OCI-LY1 (cell line): ENCODE results near the gene SLC37A4.

Experiments
- H2AFZ ChIP-seq: fragments of 200-600 bp; sonication (generic), shearing (Covaris generic); 2 replicates; pipeline ENCODE4 v1.6.0; 2014; ENCODE audit warnings: antibody characterized with exemption, mild to moderate bottlenecking, low read length
- H3F3A ChIP-seq: fragments of 200-600 bp; sonication (generic), shearing (Covaris generic); 2 replicates; pipeline ENCODE4 v1.6.0; 2014; ENCODE audit warnings: mild to moderate bottlenecking, antibody characterized with exemption, low read length, moderate library complexity; ENCODE audit not compliant: insufficient read depth
- H3K27ac ChIP-seq: fragments of 200-600 bp; sonication (generic); 2 replicates; pipeline ENCODE4 v1.5.1; 2014; ENCODE audit warnings: low read length, mixed run types, mild to moderate bottlenecking, low read depth; ENCODE audit not compliant: poor library complexity, severe bottlenecking
- H3K27me3 ChIP-seq: fragments of 200-600 bp; sonication (generic); 2 replicates; pipeline ENCODE4 v1.6.0; 2014; ENCODE audit warnings: antibody characterized with exemption, mild to moderate bottlenecking, low read length, moderate library complexity; ENCODE audit not compliant: insufficient read depth
- H3K36me3 ChIP-seq: fragments of 200-600 bp; sonication (generic); 2 replicates; pipeline ENCODE4 v1.6.1; 2014; ENCODE audit warnings: mild to moderate bottlenecking, antibody characterized with exemption, low read length, moderate library complexity, mixed read lengths; ENCODE audit not compliant: insufficient read depth
- H3K4me1 ChIP-seq: fragments of 200-600 bp; sonication (generic); 2 replicates; pipeline ENCODE4 v1.5.1; 2014; ENCODE audit warnings: mild to moderate bottlenecking, low read length, moderate library complexity; ENCODE audit not compliant: insufficient read depth, severe bottlenecking
- H3K4me2 ChIP-seq: fragments of 200-600 bp; sonication (generic), shearing (Covaris generic); 2 replicates; pipeline ENCODE4 v1.6.1; 2014; ENCODE audit warnings: low read length
- H3K4me3 ChIP-seq: fragments of 200-600 bp; sonication (generic); 2 replicates; pipeline ENCODE4 v1.5.1; 2014; ENCODE audit warnings: low read length, low read depth, mild to moderate bottlenecking, mixed read lengths; ENCODE audit not compliant: poor library complexity, severe bottlenecking
- H3K79me2 ChIP-seq: fragments of 200-600 bp; shearing (Covaris generic); 2 replicates; pipeline ENCODE4 v1.6.1; 2016; ENCODE audit warnings: mixed run types, low read length, mixed read lengths; ENCODE audit not compliant: insufficient read depth
- H3K9ac ChIP-seq: fragments of 200-600 bp; sonication (generic), shearing (Covaris generic); 2 replicates; pipeline ENCODE4 v1.6.1; 2014; ENCODE audit warnings: mild to moderate bottlenecking, low read length, mixed read lengths
- H3K9me2 ChIP-seq: fragments of 200-600 bp; sonication (generic), shearing (Covaris generic); 2 replicates; pipeline ENCODE4 v1.6.1; 2014; ENCODE audit warnings: low read depth, mild to moderate bottlenecking, low read length, mixed read lengths
- H3K9me3 ChIP-seq: fragments of 200-600 bp; shearing (Covaris generic); 2 replicates; pipeline ENCODE4 v1.6.1; 2014; ENCODE audit warnings: low read length, mixed read lengths
- H4K20me1 ChIP-seq: fragments of 200-600 bp; sonication (generic), shearing (Covaris generic); 2 replicates; pipeline ENCODE4 v1.6.0; 2016; ENCODE audit warnings: mild to moderate bottlenecking, low read length; ENCODE audit not compliant: insufficient read depth
- EZH2 ChIP-seq: fragments of 200-600 bp; sonication (generic), shearing (Covaris generic); IDR thresholded peaks from 2 replicates; pipeline ENCODE4 v1.8.0; 2017; ENCODE audit warnings: borderline replicate concordance, mixed run types, mild to moderate bottlenecking, antibody characterized with exemption, low read length, moderate library complexity, mixed read lengths
- TF ChIP-seq, protein P1 (sequence below): fragments of 200-600 bp; sonication (generic), shearing (Covaris generic); IDR thresholded peaks from 2 replicates; pipeline ENCODE4 v1.5.1; 2017; ENCODE audit warnings: mild to moderate bottlenecking, antibody characterized with exemption, low read length, moderate library complexity, mixed read lengths

The SLC37A4 gene

DNA sequence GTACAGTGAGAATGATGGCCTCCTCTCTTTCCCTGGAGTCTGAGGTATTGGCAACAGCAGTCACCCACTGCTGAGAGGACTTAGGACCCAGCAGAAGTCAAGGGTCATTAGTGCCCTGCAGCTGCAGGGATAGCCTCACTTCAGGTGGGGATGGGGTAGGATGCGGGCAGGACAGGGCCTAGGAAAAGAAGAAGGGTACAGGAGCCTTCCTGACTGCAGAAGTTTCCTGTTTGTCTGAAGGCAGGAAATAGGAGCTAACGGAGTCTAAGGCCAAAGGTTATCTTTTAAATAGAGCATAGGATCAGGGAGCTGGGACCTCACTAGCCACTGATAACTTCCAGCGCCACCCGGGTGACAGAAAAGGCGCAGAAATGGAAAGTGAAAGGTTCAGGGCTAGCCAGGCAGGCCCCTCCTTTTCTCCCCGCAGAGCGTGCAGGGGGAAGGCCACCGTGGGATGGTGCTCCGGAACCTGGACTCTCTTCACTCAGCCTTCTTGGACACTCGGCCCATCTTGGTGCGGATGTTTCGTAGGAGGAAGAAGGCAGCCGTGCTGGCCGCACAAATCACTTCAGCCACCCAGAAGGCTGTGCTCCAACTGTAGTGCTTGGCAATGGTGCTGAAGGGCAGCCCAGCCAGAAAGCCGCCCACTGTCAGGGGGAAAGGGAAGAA, 6.1 kb downstream of the SLC37A4 start:
- H3K4me1 ChIP-seq: peaks cover 23% of the 10 kb centered on the region
- H3K27ac ChIP-seq: no peak overlapping the region

DNA sequence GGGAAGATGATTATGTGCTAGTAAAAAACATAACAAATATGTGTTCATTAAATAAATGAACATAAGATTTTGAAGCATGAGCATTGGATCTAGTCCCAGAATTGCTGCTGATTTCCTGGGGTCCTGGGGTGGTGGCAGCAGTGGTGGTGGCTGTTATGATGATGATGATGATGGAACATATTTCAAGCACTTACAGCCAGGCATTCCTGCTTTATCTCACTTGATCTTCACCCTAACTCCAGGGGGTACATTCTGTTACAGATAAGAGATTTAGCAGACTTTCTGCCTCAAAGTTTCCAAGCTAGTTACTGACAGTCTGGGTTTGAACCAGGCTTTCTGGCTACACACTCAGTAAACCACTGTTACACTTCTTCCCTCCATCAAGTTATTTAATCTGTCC, 6.9 kb downstream of the SLC37A4 start:
- Histone ChIP-seq H2AFZ (no peak overlapping the region), H3K4me3 (no peak overlapping the region), H3K79me2 (peaks cover 12% of the 10 kb centered on the region; the same call in 1 of the 2 replicates), H4K20me1 (no peaks in the 10 kb centered on the region), H3K9me3 (no peaks in the 10 kb centered on the region), H3K9me2 (no peaks in the 10 kb centered on the region), H3K36me3 (peaks cover 77% of the 10 kb centered on the region), H3K4me1 (peaks cover 17% of the 10 kb centered on the region), H3K4me2 (no peak overlapping the region), H3K27ac (no peak overlapping the region), H3F3A (no peaks in the 10 kb centered on the region), H3K27me3 (no peaks in the 10 kb centered on the region), H3K9ac (no peak overlapping the region)
- TF ChIP-seq EZH2: no peak
- TF ChIP-seq, protein P1, sequence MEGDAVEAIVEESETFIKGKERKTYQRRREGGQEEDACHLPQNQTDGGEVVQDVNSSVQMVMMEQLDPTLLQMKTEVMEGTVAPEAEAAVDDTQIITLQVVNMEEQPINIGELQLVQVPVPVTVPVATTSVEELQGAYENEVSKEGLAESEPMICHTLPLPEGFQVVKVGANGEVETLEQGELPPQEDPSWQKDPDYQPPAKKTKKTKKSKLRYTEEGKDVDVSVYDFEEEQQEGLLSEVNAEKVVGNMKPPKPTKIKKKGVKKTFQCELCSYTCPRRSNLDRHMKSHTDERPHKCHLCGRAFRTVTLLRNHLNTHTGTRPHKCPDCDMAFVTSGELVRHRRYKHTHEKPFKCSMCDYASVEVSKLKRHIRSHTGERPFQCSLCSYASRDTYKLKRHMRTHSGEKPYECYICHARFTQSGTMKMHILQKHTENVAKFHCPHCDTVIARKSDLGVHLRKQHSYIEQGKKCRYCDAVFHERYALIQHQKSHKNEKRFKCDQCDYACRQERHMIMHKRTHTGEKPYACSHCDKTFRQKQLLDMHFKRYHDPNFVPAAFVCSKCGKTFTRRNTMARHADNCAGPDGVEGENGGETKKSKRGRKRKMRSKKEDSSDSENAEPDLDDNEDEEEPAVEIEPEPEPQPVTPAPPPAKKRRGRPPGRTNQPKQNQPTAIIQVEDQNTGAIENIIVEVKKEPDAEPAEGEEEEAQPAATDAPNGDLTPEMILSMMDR: no peak

More for the DNA sequence above, 6.1 kb downstream of the SLC37A4 start:
- TF ChIP-seq, protein P1: no peak
- no peak for TF ChIP-seq EZH2
- Histone ChIP-seq H3K9ac (no peak overlapping the region), H3K9me3 (no peaks in the 10 kb centered on the region), H3K4me3 (no peak overlapping the region), H3K4me2 (no peak overlapping the region), H4K20me1 (no peaks in the 10 kb centered on the region), H3F3A (no peaks in the 10 kb centered on the region), H3K79me2 (peaks cover 8% of the 10 kb centered on the region; the same call in 1 of the 2 replicates), H3K9me2 (no peaks in the 10 kb centered on the region), H3K27me3 (no peaks in the 10 kb centered on the region), H3K36me3 (peaks cover 81% of the 10 kb centered on the region), H2AFZ (no peak overlapping the region)

DNA sequence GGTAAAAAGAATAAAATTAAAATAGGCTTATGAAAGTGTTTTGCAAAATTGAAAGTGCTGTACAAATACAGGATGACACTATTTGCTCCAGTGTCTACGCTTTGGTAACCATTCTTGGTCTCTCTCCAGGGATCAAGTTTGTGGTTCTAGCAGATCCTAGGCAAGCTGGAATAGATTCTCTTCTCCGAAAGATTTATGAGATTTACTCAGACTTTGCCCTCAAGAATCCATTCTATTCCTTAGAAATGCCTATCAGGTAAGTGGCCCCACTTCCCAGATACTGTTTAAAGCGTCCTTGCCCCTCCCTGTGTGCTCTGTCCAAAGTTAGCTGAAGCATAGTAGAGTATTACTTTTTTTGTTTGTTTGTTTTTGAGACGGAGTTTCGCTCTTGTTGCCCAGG, 9.0 kb downstream of the SLC37A4 start:
- H3K27ac ChIP-seq: no peak overlapping the region
- no peak overlapping the region for H2AFZ ChIP-seq
- H3K36me3 ChIP-seq: peaks cover 74% of the 10 kb centered on the region
- no peaks in the 10 kb centered on the region for H3K9me2 ChIP-seq
- no peak overlapping the region for H3K4me3 ChIP-seq
- H3K79me2 ChIP-seq: peaks cover 27% of the 10 kb centered on the region
- no peak for TF ChIP-seq EZH2
- TF ChIP-seq, protein P1: no peak
- H3K4me1 ChIP-seq: peaks cover 19% of the 10 kb centered on the region
- no peak overlapping the region for H3K4me2 ChIP-seq
- no peaks in the 10 kb centered on the region for H3K9me3 ChIP-seq
- H3K9ac ChIP-seq: no peak overlapping the region
- H4K20me1 ChIP-seq: no peaks in the 10 kb centered on the region
- no peaks in the 10 kb centered on the region for H3K27me3 ChIP-seq
- no peaks in the 10 kb centered on the region for H3F3A ChIP-seq
